Cardiac muscle cell (in vitro differentiated cells and primary cell): Measurements from ENCODE around the gene ELP5. TPM values are rescaled to one million over a fixed set of nuclear protein-coding genes. Genes with fewer than 3 reads are reported as not detected.

Experiments
- DNase-seq, 2 donors: peaks; one replicate each; pipeline versions ENCODE4 v3.0.0 to v3.0.0-alpha.2; 2010 to 2017; ENCODE audit warnings: low read depth in 1 of 2, low spot score in 1 of 2
- H3K27ac ChIP-seq: fragments of 200-600 bp; sonication (generic); 2 replicates; pipeline ENCODE4 v1.5.1; 2016
- H3K27me3 ChIP-seq: fragments of 200-600 bp; sonication (generic); 2 replicates; pipeline ENCODE4 v1.6.0; 2016; ENCODE audit warnings: control low read depth
- H3K36me3 ChIP-seq: fragments of 200-600 bp; sonication (generic); 2 replicates; pipeline ENCODE4 v1.5.1; 2016; ENCODE audit warnings: control low read depth
- H3K4me1 ChIP-seq: fragments of 200-600 bp; sonication (generic); 2 replicates; pipeline ENCODE4 v1.8.1; 2017; ENCODE audit warnings: low read depth, mild to moderate bottlenecking, mixed run types
- H3K4me3 ChIP-seq: fragments of 200-600 bp; sonication (generic); 2 replicates; pipeline ENCODE4 v1.5.1; 2016; ENCODE audit warnings: mild to moderate bottlenecking
- H3K9me3 ChIP-seq: fragments of 200-600 bp; sonication (generic); 2 replicates; pipeline ENCODE4 v1.5.1; 2017; ENCODE audit warnings: low read depth, mild to moderate bottlenecking, control low read depth
- polyA plus RNA-seq: library from polyadenylated mRNA; unstranded; fragments of >200 nt; fragmentation: Nextera tagmentation; extraction: Ambion mirVana; gene quantifications from 2 replicates; pipeline ENCODE4 v1.2.1, GENCODE V29; 2016
- total RNA-seq: library from RNA; depleted of rRNA; stranded (reverse); fragments of >200 nt; gene quantifications from 2 replicates; pipeline ENCODE4 v1.2.3, GENCODE V29; 2016
- TF ChIP-seq, protein P1 (sequence below): IDR thresholded peaks from 2 replicates; pipeline ENCODE4 v1.5.1; 2012; ENCODE audit warnings: low read depth, mild to moderate bottlenecking, low read length

ELP5 gene
- total and polyA plus RNA-seq, 2 experiments from 2014 or later: 54.5 to 62.3 TPM

DNA sequence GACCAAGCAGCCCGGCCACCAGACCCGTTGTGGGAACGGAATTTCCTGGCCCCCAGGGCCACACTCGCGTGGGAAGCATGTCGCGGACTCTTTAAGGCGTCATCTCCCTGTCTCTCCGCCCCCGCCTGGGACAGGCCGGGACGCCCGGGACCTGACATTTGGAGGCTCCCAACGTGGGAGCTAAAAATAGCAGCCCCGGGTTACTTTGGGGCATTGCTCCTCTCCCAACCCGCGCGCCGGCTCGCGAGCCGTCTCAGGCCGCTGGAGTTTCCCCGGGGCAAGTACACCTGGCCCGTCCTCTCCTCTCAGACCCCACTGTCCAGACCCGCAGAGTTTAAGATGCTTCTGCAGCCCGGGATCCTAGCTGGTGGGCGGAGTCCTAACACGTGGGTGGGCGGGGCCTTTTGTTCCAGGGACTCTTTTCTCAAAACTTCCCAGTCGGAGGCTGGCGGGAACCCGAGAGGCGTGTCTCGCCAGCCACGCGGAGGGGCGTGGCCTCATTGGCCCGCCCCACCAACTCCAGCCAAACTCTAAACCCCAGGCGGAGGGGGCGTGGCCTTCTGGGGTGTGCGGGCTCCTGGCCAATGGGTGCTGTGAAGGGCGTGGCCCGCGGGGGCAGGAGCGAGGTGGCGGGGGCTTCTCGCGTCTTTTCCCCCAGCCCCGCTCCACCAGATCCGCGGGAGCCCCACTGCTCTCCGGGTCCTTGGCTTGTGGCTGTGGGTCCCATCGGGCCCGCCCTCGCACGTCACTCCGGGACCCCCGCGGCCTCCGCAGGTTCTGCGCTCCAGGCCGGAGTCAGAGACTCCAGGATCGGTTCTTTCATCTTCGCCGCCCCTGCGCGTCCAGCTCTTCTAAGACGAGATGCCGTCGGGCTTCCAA is 29.3 kb downstream of the ELP5 start, which contains the start of gene SLC2A4:
Gene SLC2A4 (plus strand): TSS at position 645 of the 879 bp plus-strand sequence. CDS start 217 bp downstream, at position 862.
- H3K9me3 ChIP-seq: no peaks in the 10 kb centered on the region
- peaks cover 19% of the 10 kb centered on the region for H3K36me3 ChIP-seq
- peak within 1 kb of the TSS; percentile 76 for H3K4me3 ChIP-seq
- TF ChIP-seq, protein P1, sequence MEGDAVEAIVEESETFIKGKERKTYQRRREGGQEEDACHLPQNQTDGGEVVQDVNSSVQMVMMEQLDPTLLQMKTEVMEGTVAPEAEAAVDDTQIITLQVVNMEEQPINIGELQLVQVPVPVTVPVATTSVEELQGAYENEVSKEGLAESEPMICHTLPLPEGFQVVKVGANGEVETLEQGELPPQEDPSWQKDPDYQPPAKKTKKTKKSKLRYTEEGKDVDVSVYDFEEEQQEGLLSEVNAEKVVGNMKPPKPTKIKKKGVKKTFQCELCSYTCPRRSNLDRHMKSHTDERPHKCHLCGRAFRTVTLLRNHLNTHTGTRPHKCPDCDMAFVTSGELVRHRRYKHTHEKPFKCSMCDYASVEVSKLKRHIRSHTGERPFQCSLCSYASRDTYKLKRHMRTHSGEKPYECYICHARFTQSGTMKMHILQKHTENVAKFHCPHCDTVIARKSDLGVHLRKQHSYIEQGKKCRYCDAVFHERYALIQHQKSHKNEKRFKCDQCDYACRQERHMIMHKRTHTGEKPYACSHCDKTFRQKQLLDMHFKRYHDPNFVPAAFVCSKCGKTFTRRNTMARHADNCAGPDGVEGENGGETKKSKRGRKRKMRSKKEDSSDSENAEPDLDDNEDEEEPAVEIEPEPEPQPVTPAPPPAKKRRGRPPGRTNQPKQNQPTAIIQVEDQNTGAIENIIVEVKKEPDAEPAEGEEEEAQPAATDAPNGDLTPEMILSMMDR: no peak
- H3K27me3 ChIP-seq: no peaks in the 10 kb centered on the region
- no peaks in the 10 kb centered on the region for H3K4me1 ChIP-seq
- DNase-seq: peak; percentile 96 to 99
- peak within 1 kb of the TSS; percentile 99 for H3K27ac ChIP-seq

DNA sequence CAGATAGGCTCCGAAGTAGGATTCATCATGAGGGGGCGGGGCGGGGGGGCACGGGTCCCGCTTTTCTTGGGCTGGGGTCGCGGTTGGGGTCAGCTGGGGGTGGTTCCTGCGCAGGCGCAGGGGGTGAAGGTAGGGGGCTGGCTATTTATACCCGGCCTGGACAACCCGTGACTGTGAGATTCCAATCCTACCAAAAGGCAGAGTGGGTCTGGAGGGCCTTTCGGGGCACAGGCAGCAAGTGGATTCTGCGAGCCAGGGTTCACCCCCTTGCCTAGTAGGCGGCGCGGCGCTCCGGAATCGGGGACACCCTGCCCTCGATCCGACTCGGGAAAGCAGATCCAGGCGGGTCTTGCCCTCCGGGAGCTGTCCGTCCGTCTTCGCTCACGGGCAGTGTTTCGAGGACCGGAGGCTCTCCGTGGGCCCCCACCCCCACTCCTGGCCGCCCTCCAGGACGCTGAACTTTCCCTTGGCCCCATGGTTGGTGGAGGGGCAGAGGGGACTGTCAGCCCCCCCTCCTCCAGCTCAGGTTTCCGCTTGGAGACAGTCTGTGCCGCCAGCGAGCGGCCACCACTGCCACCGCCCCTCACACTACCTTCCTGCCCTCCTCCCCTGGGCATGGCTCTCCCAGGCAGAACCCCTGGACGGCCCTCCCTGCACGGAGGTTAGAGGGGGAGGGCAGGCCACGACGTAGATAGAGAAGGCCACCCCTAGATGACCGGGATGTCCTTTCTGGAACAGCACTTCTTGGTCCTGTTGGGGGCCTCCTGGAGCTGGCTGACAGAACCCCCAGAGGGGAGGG is 30.1 kb downstream of the ELP5 start:
- DNase-seq: peak in 1 of 2 donors; percentile 83
- H3K4me3 ChIP-seq: peak overlapping the region; percentile 76
- no peaks in the 10 kb centered on the region for H3K27me3 ChIP-seq
- TF ChIP-seq, protein P1: no peak
- H3K4me1 ChIP-seq: no peaks in the 10 kb centered on the region
- peaks cover 24% of the 10 kb centered on the region for H3K36me3 ChIP-seq
- peak overlapping the region; percentile 99 for H3K27ac ChIP-seq
- H3K9me3 ChIP-seq: no peaks in the 10 kb centered on the region

DNA sequence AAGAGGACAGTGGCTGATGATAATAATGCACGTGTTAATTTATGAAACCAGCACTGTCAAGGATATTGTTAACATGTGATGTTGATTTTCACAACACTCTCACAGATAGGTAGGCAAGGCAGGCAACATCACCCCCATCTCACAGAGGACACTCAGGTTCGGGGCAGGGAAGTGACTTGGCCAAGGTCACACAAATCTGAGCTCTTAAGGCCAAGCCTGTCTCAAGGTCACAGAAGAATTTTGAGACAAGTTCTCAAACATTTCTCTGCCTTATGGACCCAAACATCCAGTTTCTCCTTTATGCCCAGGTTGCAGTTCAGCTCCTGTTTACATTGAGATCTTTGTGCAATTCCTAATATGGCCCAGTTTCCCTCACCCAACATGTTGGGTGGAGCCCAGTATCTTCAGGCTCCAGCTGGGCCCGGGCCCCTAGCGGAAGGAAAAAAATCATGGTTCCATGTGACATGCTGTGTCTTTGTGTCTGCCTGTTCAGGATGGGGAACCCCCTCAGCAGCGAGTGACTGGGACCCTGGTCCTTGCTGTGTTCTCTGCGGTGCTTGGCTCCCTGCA is 30.8 kb downstream of the ELP5 start:
- Histone ChIP-seq H3K27ac (peak overlapping the region; percentile 99), H3K4me3 (peak overlapping the region; percentile 76), H3K4me1 (no peaks in the 10 kb centered on the region), H3K36me3 (peaks cover 26% of the 10 kb centered on the region), H3K9me3 (no peaks in the 10 kb centered on the region), H3K27me3 (no peaks in the 10 kb centered on the region)
- DNase-seq: no peak
- TF ChIP-seq, protein P1: no peak

DNA sequence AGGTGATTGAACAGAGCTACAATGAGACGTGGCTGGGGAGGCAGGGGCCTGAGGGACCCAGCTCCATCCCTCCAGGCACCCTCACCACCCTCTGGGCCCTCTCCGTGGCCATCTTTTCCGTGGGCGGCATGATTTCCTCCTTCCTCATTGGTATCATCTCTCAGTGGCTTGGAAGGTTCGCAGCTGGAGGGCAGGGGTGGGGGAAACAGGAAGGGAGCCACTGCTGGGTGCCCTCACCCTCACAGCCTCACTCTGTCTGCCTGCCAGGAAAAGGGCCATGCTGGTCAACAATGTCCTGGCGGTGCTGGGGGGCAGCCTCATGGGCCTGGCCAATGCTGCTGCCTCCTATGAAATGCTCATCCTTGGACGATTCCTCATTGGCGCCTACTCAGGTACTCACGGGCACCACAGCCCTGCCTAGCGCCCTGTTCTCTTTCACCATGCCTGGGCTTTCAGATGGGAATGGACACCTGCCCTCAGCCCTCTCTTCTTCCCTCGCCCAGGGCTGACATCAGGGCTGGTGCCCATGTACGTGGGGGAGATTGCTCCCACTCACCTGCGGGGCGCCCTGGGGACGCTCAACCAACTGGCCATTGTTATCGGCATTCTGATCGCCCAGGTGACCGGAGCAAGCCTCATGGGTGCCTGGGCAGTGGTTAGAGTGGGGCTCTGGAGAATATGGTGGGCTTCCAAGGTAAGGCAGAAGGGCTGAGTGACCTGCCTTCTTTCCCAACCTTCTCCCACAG is 31.6 kb downstream of the ELP5 start:
- Histone ChIP-seq H3K36me3 (peaks cover 27% of the 10 kb centered on the region), H3K4me1 (no peaks in the 10 kb centered on the region), H3K27me3 (no peaks in the 10 kb centered on the region), H3K4me3 (no peak overlapping the region), H3K9me3 (no peaks in the 10 kb centered on the region), H3K27ac (no peak overlapping the region)
- DNase-seq: no peak
- TF ChIP-seq, protein P1: no peak

DNA sequence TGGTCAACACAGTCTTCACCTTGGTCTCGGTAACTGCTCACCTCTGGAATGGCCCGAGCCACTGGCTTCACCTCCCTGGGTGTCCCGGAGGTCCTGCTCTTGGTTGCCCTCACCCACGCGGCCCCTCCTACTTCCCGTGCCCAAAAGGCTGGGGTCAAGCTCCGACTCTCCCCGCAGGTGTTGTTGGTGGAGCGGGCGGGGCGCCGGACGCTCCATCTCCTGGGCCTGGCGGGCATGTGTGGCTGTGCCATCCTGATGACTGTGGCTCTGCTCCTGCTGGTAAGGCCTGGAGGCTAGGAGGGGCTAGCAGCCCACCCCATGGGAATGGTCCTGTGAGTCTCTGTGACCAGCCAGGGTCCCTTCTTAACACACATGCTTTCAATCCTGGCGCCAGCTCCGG is 32.9 kb downstream of the ELP5 start:
- Histone ChIP-seq H3K4me1 (no peaks in the 10 kb centered on the region), H3K27ac (no peak overlapping the region), H3K36me3 (peaks cover 27% of the 10 kb centered on the region), H3K9me3 (no peaks in the 10 kb centered on the region), H3K4me3 (no peak overlapping the region), H3K27me3 (no peaks in the 10 kb centered on the region)
- no peak for DNase-seq
- TF ChIP-seq, protein P1: no peak
